NCI-H2196 (cell line): Measurements from ENCODE around the gene GTSE1.
"Not testable (repeated sequence)": the region's sequence is repeated elsewhere in the genome, so short reads cannot be mapped to it uniquely, and the experiment has no call there.

Experiments used
- DNase-seq: peaks from one replicate; lab custom pipeline; 2025; ENCODE audit not compliant: unreplicated experiment; lab: John Stamatoyannopoulos, UW

Gene GTSE1, protein sequence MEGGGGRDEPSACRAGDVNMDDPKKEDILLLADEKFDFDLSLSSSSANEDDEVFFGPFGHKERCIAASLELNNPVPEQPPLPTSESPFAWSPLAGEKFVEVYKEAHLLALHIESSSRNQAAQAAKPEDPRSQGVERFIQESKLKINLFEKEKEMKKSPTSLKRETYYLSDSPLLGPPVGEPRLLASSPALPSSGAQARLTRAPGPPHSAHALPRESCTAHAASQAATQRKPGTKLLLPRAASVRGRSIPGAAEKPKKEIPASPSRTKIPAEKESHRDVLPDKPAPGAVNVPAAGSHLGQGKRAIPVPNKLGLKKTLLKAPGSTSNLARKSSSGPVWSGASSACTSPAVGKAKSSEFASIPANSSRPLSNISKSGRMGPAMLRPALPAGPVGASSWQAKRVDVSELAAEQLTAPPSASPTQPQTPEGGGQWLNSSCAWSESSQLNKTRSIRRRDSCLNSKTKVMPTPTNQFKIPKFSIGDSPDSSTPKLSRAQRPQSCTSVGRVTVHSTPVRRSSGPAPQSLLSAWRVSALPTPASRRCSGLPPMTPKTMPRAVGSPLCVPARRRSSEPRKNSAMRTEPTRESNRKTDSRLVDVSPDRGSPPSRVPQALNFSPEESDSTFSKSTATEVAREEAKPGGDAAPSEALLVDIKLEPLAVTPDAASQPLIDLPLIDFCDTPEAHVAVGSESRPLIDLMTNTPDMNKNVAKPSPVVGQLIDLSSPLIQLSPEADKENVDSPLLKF

GRCh38 chr22:46296257-46297150 lies at the start of gene GTSE1:
Gene GTSE1, plus strand, starts transcription at chr22:46296870. Its CDS starts 531 bp downstream, at chr22:46297401.
- DNase-seq, result peak; percentile 99

GRCh38 chr22:46247443-46247975 lies 49.2 kb upstream of the GTSE1 start:
- DNase-seq, result no peak

DNA sequence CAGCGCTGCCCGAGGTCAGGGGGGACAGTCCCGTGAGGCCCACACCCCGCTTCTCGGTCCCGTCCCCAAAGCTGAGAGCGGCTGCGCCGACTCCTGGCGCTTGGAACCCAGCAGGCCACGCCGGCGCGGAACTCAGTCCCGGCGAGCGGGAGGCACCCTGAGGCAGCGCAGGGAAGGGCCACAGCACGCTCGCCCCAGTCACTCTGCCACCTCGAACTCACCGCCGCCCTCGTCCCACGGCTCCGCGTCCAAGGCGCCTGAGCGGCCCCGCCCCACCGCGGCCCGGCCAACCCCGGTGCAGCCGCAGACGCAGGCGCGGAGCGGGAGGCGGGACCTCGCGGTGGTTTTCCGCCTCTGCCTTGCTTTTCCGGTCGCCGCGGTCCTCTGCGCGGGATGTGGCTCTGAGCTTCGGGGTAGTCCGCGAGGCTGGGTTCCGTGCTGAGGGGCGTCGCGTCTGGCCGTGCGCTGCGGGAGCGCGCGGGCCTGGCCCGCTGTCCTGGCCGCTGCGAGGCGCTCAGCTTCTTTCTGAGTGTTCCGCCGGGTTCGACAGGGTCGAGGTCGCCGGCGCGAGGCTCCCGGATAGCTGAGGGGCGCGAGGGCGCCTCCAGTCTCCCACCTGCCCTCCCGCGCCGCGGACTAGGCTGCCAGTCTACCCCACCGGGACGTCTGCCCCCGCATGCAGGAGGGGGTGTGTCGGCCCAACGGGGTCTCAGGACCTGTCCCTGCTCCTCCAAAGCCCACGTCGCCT lies 46.5 kb upstream of the GTSE1 start, which contains the start of gene CDPF1:
CDPF1 (minus strand) TSS at position 259 of the 748 bp plus-strand sequence. CDS start 2,009 bp downstream, outside the sequence.
- DNase-seq, result peak; percentile 89

- no peak for DNase-seq
These were observed 45.9 kb upstream of the GTSE1 start for GRCh38 chr22:46250783-46251125.

DNA sequence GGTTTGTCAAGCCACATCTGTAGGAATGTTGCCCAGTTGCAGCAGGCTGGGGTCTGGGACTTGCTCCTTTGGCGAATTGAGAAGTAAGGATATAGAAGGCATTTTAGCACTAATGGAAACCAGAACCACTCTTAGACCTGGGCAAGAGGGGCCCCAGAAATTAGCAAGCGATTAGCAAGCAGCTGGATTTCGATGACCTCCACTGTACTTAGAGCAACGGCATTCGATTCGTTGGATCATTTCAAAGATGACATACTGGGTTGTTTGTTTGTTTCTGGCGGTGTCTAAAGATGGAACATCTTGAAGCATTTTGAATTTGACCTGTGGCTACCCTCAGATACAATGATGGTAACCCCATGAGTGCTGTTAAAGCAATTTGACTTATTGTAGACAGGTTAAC lies 45.4 kb upstream of the GTSE1 start:
- DNase-seq, result no peak

DNA sequence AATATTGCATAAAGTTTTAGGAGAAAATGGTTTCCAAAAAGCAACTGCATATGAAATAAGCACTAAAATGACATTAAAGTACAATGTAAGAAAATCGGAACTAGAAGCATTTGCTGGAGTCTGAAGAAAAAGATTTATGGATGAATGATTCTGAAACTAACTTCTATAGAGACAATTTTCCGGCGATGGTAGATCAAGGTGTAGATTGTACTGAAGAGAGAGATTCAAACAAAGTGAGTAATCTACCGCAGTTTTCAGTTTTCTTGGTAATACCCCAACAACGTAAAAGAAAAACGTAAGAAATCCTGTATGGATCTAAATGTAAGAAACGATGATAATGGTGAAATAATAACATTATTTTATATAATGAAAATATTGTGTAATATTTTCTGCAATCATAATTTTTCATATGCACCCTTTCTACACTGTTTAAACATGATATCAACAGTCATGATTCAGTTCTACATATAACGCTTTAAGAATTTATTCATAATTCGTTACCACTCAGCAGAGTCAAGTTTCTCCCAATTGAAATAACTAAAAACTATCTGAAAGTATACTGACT lies 44.8 kb upstream of the GTSE1 start:
- no peak for DNase-seq

DNA sequence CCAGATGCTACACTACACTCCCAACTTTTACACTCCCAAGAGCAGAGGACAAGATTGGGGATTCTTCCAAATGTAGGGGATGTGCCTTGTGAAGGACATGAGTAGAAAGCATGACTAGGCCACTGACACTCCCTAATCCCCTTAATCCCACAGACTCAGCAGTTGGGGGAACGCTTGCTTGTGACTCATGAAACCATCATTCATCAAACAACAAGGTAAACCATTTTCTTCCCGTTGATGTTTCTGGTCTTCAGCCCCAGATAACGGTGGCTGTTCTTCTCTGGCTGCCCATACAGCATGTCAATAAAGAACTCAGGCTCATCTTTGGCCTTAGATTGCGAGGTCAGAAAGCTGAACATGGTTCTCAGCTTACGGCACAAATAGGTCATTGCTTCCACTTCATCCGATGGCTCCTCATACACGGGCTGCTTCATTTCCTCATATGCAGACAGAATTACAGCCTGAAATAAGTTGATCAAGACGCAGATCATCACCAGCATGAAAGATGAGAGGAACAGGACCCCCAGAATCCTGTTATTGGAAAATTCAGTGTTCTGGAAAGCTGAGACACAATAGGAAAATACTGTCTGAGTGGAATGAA lies 40.2 kb upstream of the GTSE1 start:
- DNase-seq, result no peak

- DNase-seq, result no peak
These were observed 37.3 kb upstream of the GTSE1 start for GRCh38 chr22:46259374-46259773.

DNA sequence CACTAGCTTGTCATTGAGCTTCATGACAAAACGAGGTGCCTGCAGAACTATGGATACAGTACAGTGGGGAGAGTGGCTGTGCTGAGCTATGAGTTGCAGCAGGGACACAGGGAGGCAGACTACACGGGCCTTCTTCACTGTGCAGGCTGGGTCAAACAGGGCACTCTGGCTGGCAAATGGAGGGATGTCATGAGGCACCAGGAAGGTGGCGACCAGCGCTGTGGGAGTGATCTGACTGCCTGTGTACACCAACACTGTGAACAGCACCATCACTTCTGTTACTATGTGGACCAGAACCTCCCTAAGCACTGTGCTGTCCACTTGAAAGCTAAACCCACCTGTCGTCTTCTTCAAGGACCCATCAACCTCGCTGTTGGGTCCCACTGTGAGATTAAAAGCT lies 36.6 kb upstream of the GTSE1 start:
- no peak for DNase-seq

GRCh38 chr22:46262449-46263215 lies 34.0 kb upstream of the GTSE1 start:
- no peak for DNase-seq

- no peak for DNase-seq
These were observed 33.5 kb upstream of the GTSE1 start, which contains the start of gene PKDREJ for GRCh38 chr22:46263216-46263590. Gene PKDREJ, minus strand, starts transcription at chr22:46263343. Its CDS starts 21 bp downstream, at chr22:46263322.

DNA sequence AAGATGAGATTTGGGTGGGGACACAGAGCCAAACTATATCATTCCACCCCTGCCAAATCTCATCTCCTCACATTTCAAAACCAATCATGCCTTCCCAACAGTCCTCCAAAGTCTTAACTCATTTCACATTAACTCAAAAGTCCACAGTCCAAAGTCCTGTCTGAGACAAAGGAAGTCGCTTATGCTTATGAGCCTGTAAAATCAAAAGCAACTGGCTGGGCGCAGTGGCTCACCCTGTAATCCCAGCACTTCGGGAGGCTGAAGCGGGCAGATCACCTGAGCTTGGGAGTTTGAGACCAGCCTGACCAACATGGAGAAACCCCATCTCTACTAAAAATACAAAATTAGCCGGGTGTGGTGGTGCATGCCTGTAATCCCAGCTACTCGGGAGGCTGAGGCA lies 32.1 kb upstream of the GTSE1 start:
- not testable (repeated sequence) for DNase-seq

DNA sequence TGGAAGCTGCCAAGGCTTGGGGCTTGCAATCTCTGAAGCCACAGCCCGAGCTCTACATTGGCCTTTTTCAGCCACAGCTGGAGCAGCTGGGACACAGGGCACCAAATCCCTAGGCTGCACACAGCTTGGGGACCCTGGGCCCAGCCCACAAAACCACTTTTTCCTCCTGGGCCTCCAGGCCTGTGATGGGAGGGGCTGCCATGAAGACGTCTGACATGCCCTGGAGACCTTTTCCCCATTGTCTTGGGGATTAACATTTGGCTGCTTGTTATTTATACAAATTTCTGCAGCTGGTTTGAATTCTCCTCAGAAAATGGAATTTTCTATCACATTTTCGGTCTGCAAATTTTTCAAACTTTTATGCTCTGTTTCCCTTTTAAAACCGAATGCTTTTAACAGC lies 31.0 kb upstream of the GTSE1 start:
- DNase-seq, result not testable (repeated sequence)

GRCh38 chr22:46267431-46268279 lies 29.0 kb upstream of the GTSE1 start, which contains the start of gene TTC38:
Gene TTC38, plus strand, starts transcription at chr22:46268008. Its CDS starts 32 bp downstream, at chr22:46268040.
- DNase-seq, result peak; percentile 77

DNA sequence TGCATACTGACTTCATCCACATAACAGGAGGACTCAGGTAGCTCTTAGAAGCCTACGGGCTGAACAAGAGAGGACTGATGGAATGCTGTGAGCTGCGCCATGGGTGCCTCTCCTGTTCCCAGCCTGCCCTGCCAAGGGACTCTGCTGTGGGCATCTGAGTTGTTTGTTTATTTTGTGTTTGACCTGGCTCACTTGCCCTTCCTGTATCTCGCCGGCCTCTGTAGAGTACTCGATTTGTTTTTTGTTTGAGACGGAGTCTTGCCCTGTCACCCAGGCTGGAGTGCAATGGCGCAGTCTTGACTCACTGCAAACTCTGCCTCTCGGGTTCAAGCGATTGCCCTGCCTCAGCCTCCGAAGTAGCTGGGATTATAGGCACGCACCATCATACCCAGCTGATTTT lies 27.1 kb upstream of the GTSE1 start:
- DNase-seq, result no peak

DNA sequence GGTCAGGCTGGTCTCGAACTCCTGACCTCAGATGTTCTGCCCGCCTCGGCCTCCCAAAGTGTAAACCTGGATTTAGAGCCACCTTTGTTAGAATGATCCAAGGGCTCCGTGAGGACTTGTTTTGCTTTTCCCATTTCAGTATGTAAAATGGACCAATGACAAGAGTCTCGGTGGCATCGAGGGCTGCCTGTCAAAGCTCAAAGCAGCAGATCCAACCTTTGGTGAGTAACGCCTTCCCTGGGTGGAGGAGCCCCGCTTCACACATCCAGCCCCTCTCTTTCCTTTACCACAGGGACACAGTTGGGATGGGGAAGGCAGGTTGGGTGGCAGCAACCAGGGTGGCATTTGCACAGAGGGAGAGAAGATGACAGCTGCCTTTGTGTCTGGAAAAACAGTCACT lies 24.5 kb upstream of the GTSE1 start:
- DNase-seq, result no peak

- no peak for DNase-seq
These were observed 23.8 kb upstream of the GTSE1 start for GRCh38 chr22:46272762-46273431.
